ENCODE results near the gene KSR2.

Gene KSR2

DNA sequence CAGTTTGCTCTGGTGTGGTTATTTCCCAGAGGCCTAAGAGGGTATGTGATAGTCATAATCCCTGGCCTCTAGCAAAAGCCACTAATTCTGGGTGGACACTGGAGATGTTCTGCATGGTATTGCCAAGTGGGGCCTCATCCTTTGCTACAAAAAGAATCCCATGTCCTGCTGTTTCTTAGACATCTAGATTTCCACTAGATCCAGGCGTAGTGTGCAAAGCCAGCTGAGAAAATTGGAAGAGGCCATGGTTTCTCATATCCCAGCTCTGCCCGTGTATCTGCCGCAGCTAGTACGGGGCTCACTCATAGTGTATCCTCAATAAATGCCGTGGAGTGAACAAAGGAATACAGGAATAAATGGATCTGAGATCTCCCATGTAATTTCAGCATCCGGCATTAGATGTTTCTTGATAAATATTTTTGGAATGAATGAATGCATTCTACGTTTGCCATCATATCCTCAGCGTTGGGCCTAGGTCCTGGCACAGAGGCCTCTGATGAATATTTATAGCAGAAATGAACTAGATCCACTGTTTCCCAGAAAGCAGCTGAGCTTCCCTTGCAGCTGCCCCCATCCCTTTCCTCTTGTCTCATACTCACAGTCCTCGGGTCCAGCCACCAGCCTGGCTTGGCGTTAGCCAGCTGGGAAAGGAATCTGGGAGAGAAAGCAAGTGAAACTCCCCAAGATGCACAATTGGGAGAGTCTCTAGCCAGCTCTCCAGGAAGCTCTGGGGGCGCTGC, 531.1 kb downstream of the KSR2 start:
- DNase-seq, result no peak

DNA sequence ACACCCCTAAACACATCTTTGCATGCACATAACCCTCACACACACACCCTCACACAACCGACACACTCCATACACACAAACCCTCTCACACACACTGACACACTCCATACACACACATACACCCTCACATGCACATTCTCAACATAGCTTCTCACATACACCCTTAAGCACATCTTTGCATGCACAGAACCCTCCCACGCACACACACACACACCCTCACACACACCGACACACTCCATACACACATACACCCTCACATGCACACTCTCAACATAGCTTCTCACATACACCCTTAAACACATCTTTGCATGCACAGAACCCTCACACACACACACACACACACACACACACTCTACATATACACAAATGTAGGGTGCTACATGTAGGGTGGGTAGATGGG, 534.9 kb downstream of the KSR2 start:
- DNase-seq, result no peak

DNA sequence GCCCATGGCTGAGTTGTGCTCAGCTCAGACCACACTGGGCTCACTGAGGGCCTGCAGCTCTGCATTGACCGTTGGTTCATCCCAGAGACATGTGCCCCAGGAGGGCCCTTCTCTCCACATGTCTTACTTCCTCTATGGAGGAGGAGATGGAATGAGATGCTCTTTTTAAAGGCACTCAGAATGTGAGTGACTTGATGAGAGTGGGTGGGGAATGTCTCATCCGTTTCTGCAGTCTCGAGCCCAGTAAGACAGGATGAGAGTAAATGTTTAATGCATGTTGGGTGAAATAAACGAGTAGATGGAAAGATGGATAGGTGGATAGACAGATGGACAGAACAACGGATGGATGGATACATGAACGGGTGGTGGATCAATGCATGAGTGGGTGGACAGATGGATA, 538.5 kb downstream of the KSR2 start:
- no peak for DNase-seq

DNA sequence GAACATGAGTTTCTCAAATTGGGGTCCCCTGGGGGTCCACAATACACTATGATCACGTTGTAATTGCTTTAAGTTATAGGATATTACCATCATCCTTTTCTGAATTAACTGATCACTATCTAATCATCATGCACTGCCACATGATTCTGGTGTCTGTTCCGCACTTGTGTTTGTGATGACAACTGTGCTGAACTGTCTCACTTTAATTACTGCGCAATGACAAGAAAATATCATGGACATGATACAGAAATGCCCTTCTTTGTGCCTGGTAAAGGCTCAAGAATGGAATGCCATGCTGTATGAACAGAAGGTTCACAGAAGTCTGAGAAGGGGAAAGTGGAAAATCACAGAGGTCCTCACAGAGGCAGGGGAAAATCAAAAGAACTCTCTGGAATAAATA, 541.6 kb downstream of the KSR2 start:
- no peak for DNase-seq

DNA sequence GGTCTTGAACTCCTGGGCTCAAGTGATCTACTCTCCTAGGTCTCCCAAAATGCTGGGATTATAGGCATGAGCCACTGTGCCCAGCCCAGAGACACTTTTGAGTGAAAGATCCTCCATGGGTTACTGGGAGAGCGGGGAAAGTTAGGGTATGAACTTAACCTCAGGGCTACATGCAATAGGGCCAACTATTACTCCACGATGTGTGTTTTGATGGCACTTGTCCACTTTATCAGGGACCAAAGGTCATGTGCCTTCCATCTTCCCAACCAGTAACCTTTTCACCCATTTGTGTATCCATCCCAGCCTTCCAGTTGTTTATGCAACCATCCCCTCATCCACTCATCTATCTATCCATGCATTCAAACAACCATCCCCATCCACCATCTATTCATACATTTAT, 546.8 kb downstream of the KSR2 start:
- no peak for DNase-seq

DNA sequence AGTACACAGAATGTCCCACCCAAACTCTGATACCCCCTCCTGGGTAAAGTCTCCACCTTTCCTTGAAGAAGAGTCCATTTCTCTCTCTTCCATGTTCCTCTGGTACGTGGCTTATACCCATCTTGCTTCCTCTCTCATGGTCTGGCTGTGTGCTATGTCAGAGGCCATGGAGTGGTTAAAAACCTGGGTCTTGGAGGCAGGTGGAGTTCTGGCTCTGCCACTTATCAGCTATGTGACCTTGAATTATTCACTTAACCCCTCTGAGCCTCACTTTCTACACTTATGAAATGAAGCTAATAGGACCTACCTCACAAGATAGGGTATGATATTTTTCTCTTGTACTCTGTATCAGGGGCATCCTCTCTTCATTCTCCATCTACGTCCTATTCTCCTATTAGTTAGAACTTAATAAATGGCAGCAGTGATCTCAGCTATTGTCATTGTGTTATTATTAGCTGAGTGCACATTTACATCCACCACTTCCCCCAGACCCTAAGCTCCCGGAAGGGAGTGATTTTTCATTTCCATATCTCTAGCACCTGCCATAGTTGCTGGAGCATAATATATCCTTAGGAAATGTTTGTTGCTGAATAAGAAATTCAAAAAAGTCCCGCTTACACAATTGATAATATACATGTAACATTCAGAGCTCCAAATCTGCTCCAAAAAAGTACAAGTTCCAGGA, 547.6 kb downstream of the KSR2 start:
- no peak for DNase-seq

DNA sequence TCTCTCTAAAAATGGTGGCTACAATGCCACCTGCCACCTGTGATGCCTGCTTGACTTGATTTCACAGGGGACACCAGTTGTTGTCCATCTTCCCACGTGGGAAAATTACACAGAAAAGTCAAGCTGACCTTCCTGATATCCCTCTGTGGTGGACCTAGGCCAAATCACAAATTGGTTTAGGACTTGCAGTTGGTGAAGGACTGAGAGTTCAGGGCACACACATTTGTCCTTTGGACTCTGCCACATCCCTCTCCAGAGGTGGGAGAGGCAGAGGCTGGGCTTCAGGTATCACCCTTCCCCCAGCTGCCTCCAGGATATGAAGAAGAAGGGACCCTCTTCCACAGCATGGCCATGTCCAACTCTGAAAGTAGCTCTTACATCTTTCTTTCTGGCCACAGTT, 551.8 kb downstream of the KSR2 start:
- DNase-seq, result no peak

DNA sequence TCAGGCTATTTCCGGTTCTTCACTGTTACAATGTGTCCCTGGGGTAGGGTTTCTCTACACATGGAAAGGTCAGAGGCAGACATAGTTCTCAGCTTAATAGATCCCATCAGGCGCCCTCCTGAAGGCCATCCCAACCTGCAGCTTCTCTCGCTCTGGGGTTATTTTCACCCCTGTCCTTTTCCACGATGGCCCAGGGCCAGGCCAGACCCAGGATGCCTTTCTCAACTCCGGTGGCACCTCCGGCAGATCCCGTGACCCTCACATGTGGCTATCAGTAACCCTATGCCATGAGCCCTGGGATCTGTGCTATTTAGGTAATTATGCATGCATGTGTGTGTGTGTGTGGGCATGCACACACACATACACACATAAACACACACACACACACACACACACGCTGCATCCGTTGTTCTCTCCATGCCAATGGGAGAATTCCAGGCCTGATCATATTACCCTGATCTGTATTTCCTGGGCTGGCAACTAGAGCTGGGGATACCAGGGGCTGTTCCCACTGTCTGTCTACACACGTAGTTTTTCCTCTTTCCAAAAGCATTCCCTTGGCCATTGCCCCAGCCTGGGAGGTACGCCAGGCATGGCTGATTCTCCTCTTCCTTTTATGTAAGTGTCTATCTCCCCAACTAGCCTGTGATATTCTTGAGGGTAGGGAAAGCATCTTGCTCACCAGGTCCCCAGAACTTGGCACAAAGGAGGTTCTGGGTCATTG, 556.2 kb downstream of the KSR2 start:
- no peak for DNase-seq

DNA sequence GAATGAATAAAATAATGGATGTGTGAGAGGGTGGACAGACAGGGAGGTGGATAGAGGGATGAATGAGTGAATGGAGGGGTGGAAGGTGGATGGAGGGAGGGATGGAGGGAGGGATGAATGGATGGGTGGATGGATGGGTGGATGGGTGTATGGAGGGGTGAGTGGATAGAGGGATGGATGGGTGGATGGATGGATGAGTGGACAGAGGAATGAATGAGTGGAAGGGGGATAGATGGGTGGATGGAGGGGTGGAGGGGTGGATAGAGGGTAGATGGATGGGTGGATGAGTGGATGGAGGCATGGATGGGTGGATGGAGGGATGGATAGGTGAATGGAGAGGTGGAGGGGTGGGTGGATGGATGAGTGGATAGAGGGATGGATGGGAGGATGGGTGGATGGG, 559.5 kb downstream of the KSR2 start:
- no peak for DNase-seq

DNA sequence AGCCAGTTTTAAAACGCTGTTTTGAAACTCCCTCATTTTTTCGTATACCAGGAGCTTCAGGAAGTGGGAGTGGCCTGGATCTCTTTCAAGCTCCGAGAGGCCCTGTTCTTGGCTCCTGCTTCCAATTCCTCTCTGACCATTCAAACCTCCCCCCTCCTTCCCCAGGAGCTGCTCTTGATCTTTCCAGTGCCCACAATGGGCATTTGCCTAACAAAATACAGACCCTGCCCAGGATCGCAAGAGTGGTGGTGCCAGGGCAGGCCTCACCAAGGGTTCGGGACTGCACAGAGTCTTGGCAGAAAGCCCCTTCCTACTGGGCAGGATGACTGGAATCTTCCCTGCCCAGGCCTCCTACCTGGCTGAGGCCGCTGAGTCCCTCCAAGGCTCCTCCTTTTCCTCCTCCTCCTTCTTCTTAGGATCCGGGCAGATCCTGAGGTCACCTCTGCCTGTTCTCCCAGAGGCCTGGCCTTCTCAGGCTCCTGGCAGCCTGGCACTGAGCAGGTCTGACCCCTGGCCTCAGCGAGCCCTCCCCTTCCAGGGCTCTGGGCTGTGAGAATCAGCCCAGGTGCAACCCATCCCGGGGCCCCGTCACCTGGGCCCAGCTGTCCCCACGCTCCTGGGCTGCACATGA, 560.5 kb downstream of the KSR2 start:
- DNase-seq, result no peak

DNA sequence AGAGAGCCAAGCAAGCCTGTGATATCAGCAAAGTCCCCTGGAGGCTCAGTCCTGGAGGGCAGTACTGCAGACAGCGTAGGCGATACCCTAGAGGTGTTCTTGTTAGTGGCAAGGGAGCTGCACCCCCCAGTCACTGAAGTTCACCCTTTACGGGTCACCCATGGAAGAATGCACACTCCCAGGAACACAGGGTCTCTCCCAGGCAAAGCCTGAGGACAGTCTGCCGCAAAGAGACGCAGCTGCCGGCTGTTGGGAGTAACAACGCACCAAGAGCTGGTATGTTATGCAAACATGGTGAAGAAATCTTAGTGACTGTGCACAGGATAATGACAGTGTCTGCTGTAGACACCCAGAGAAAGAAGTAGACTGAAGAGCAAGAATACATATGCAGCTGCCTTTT, 563.9 kb downstream of the KSR2 start:
- DNase-seq, result no peak

DNA sequence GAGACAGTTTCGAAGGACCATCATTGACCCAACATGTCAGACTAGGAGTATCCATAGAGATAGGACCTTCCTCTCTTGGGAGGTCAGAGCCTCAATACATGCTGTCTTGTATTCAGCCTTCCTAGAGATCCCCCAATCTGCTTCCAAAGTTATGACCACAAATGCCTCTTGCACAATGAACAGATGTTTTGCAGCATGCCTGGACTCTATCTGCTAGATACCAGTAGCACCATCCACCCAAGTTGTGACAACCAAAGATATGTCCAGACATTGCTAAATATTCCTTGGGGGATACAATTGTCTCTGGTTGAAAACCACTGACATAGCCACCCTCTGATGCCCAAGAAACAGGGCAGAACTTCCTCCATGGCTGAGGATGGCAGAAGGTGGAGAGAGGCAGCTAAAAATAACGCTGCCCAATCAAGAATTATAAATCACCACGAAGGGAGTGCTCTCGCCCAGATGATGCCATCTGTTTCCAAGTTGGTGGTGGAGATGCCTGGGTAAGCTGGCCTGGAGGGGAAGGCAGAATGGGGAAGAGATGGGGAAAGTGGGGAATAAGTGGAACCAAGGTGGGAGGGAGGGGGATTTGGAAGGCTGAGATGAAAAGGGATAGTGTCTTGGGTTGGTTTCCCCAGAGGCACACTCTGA, 564.5 kb downstream of the KSR2 start:
- no peak for DNase-seq

DNA sequence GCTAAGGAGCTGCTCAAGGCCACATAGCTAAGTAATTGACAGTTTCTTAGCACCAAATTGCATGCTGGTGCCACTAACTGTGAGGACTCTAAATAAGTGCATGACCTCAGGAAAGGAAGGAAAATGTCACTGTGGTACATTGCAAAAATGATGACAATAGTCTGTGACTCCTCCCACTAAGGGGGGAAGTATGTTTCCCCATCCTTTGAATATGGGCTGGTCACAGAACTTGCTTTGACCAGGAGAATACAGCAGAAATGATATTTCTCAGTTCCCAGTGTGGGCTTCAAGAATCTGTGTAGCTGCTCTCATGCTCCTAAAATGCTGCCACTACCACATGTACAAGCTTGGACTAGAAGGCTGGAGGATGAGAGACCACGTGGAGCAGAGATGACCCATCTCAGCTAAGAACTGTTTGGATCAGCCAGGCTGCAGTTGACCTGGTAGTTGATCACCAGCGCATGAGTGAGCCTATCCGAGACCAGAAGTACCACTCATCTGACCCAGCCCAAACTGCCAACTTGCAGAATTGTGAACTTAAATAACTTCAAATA, 565.1 kb downstream of the KSR2 start:
- DNase-seq, result no peak
